ENCODE measurements around the gene FYB1.

The FYB1 gene

GRCh38 chr5:39218482-39219402, 621 bp downstream of the FYB1 start:
- 78% methylated on average over 6 of the region's 8 CpGs for WGBS
- H3K4ac ChIP-seq (ENCODE audit: low read depth in 1 of 2, low read length in 2 of 2), result no peak overlapping the region

GRCh38 chr5:39217365-39218281, 1.7 kb downstream of the FYB1 start:
- 70% methylated on average over 14 of the region's 16 CpGs for WGBS
- H3K27ac ChIP-seq (ENCODE audit: low read length, poor library complexity, severe bottlenecking), result no peak overlapping the region
- no peaks in the 10 kb centered on the region for H3K36me3 ChIP-seq (ENCODE audit: control insufficient read depth in 1 of 2, insufficient read depth in 2 of 2, low read depth in 1 of 2, low read length in 2 of 2)
- no peak overlapping the region for H2BK120ac ChIP-seq (ENCODE audit: low read depth, low read length)
- H3K18ac ChIP-seq (ENCODE audit: low read depth in 1 of 2, low read length in 2 of 2), result no peak overlapping the region
- no peak overlapping the region for H3K4me3 ChIP-seq (ENCODE audit: insufficient read depth in 1 of 2, low read depth in 1 of 2, low read length in 2 of 2)
- no peak overlapping the region for H3K4me2 ChIP-seq (ENCODE audit: low read length, poor library complexity, severe bottlenecking)
- no peak overlapping the region for H2BK5ac ChIP-seq (ENCODE audit: low read depth, low read length, poor library complexity, severe bottlenecking)
- no peaks in the 10 kb centered on the region for H3K79me1 ChIP-seq (replicated peaks; ENCODE audit: low read length, poor library complexity, severe bottlenecking)
- H3K14ac ChIP-seq (ENCODE audit: low read length in 2 of 2), result no peak overlapping the region
- no peak overlapping the region for H2BK12ac ChIP-seq (ENCODE audit: low read length in 2 of 2)
- no peak overlapping the region for H2AFZ ChIP-seq (ENCODE audit: low read depth, low read length)
- H3K27me3 ChIP-seq (ENCODE audit: control insufficient read depth in 1 of 2, insufficient read depth in 1 of 2, low read length in 2 of 2), result no peaks in the 10 kb centered on the region
- H3K9ac ChIP-seq (ENCODE audit: low read length), result no peak overlapping the region
- DNase-seq, result peak; percentile 79
- no peak overlapping the region for H2BK15ac ChIP-seq (ENCODE audit: low read depth, poor library complexity, severe bottlenecking)
- no peak overlapping the region for H3K4ac ChIP-seq (ENCODE audit: low read depth in 1 of 2, low read length in 2 of 2)
- H4K8ac ChIP-seq (ENCODE audit: low read length), result no peak overlapping the region
- no peak overlapping the region for H2AK5ac ChIP-seq (ENCODE audit: low read length, severe bottlenecking)
- no peak overlapping the region for H3K23ac ChIP-seq (ENCODE audit: low read length in 2 of 2)
- H3K4me1 ChIP-seq (ENCODE audit: control insufficient read depth, insufficient read depth, low read depth, low read length), result no peaks in the 10 kb centered on the region
- no peaks in the 10 kb centered on the region for H3K9me3 ChIP-seq (ENCODE audit: control insufficient read depth, low read length)
- H4K91ac ChIP-seq (ENCODE audit: low read length), result no peak overlapping the region

More at GRCh38 chr5:39218482-39219402, 621 bp downstream of the FYB1 start:
- Histone ChIP-seq H2BK5ac (ENCODE audit: low read depth, low read length, poor library complexity, severe bottlenecking) (no peak overlapping the region), H2BK12ac (ENCODE audit: low read length in 2 of 2) (no peak overlapping the region), H3K14ac (ENCODE audit: low read length in 2 of 2) (no peak overlapping the region), H2BK15ac (ENCODE audit: low read depth, poor library complexity, severe bottlenecking) (no peak overlapping the region), H2AFZ (ENCODE audit: low read depth, low read length) (no peak overlapping the region), H3K9ac (ENCODE audit: low read length) (peak overlapping the region; percentile 29), H3K9me3 (ENCODE audit: control insufficient read depth, low read length) (no peaks in the 10 kb centered on the region), H3K4me3 (ENCODE audit: insufficient read depth in 1 of 2, low read depth in 1 of 2, low read length in 2 of 2) (peak overlapping the region in 1 of 2 experiments; percentile 55), H2BK120ac (ENCODE audit: low read depth, low read length) (no peak overlapping the region), H3K23ac (ENCODE audit: low read length in 2 of 2) (no peak overlapping the region), H3K4me2 (ENCODE audit: low read length, poor library complexity, severe bottlenecking) (no peak overlapping the region), H3K27me3 (ENCODE audit: control insufficient read depth in 1 of 2, insufficient read depth in 1 of 2, low read length in 2 of 2) (no peaks in the 10 kb centered on the region), H4K8ac (ENCODE audit: low read length) (no peak overlapping the region), H3K79me1 (replicated peaks; ENCODE audit: low read length, poor library complexity, severe bottlenecking) (no peaks in the 10 kb centered on the region), H3K27ac (ENCODE audit: low read length, poor library complexity, severe bottlenecking) (no peak overlapping the region), H3K18ac (ENCODE audit: low read depth in 1 of 2, low read length in 2 of 2) (no peak overlapping the region), H4K91ac (ENCODE audit: low read length) (no peak overlapping the region), H3K36me3 (ENCODE audit: control insufficient read depth in 1 of 2, insufficient read depth in 2 of 2, low read depth in 1 of 2, low read length in 2 of 2) (no peaks in the 10 kb centered on the region), H3K4me1 (ENCODE audit: control insufficient read depth, insufficient read depth, low read depth, low read length) (no peaks in the 10 kb centered on the region), H2AK5ac (ENCODE audit: low read length, severe bottlenecking) (no peak overlapping the region)
- DNase-seq, result no peak

- H3K79me1 ChIP-seq (replicated peaks; ENCODE audit: low read length, poor library complexity, severe bottlenecking), result no peaks in the 10 kb centered on the region
- no peak overlapping the region for H3K4ac ChIP-seq (ENCODE audit: low read depth in 1 of 2, low read length in 2 of 2)
- no peak for DNase-seq
- H3K18ac ChIP-seq (ENCODE audit: low read depth in 1 of 2, low read length in 2 of 2), result no peak overlapping the region
- H3K36me3 ChIP-seq (ENCODE audit: control insufficient read depth in 1 of 2, insufficient read depth in 2 of 2, low read depth in 1 of 2, low read length in 2 of 2), result no peaks in the 10 kb centered on the region
- H3K4me1 ChIP-seq (ENCODE audit: control insufficient read depth, insufficient read depth, low read depth, low read length), result no peaks in the 10 kb centered on the region
- H3K14ac ChIP-seq (ENCODE audit: low read length in 2 of 2), result no peak overlapping the region
- no peak overlapping the region for H2BK12ac ChIP-seq (ENCODE audit: low read length in 2 of 2)
- no peak overlapping the region for H3K9ac ChIP-seq (ENCODE audit: low read length)
- H2AK5ac ChIP-seq (ENCODE audit: low read length, severe bottlenecking), result no peak overlapping the region
- no peak overlapping the region for H3K23ac ChIP-seq (ENCODE audit: low read length in 2 of 2)
- no peak overlapping the region for H2BK15ac ChIP-seq (ENCODE audit: low read depth, poor library complexity, severe bottlenecking)
- H3K9me3 ChIP-seq (ENCODE audit: control insufficient read depth, low read length), result no peaks in the 10 kb centered on the region
- no peak overlapping the region for H2BK120ac ChIP-seq (ENCODE audit: low read depth, low read length)
- H2AFZ ChIP-seq (ENCODE audit: low read depth, low read length), result no peak overlapping the region
- H4K91ac ChIP-seq (ENCODE audit: low read length), result no peak overlapping the region
- no peak overlapping the region for H4K8ac ChIP-seq (ENCODE audit: low read length)
- no peak overlapping the region for H3K27ac ChIP-seq (ENCODE audit: low read length, poor library complexity, severe bottlenecking)
- no peaks in the 10 kb centered on the region for H3K27me3 ChIP-seq (ENCODE audit: control insufficient read depth in 1 of 2, insufficient read depth in 1 of 2, low read length in 2 of 2)
- H2BK5ac ChIP-seq (ENCODE audit: low read depth, low read length, poor library complexity, severe bottlenecking), result no peak overlapping the region
- no peak overlapping the region for H3K4me2 ChIP-seq (ENCODE audit: low read length, poor library complexity, severe bottlenecking)
- H3K4me3 ChIP-seq (ENCODE audit: insufficient read depth in 1 of 2, low read depth in 1 of 2, low read length in 2 of 2), result no peak overlapping the region
- WGBS, result no CpG with 5 or more reads among the region's 2 CpGs
Observed at GRCh38 chr5:39216631-39217030, 2.7 kb downstream of the FYB1 start.

- no peak overlapping the region for H3K14ac ChIP-seq (ENCODE audit: low read length in 2 of 2)
- no peaks in the 10 kb centered on the region for H3K79me1 ChIP-seq (replicated peaks; ENCODE audit: low read length, poor library complexity, severe bottlenecking)
- H3K4me1 ChIP-seq (ENCODE audit: control insufficient read depth, insufficient read depth, low read depth, low read length), result no peaks in the 10 kb centered on the region
- no peak overlapping the region for H2BK12ac ChIP-seq (ENCODE audit: low read length in 2 of 2)
- no peak for DNase-seq
- no peak overlapping the region for H3K4ac ChIP-seq (ENCODE audit: low read depth in 1 of 2, low read length in 2 of 2)
- H2BK15ac ChIP-seq (ENCODE audit: low read depth, poor library complexity, severe bottlenecking), result no peak overlapping the region
- H3K4me2 ChIP-seq (ENCODE audit: low read length, poor library complexity, severe bottlenecking), result no peak overlapping the region
- H3K18ac ChIP-seq (ENCODE audit: low read depth in 1 of 2, low read length in 2 of 2), result no peak overlapping the region
- WGBS, result 91% methylated on average over 1 of the region's 3 CpGs
- no peak overlapping the region for H3K23ac ChIP-seq (ENCODE audit: low read length in 2 of 2)
- H2BK5ac ChIP-seq (ENCODE audit: low read depth, low read length, poor library complexity, severe bottlenecking), result no peak overlapping the region
- no peak overlapping the region for H2BK120ac ChIP-seq (ENCODE audit: low read depth, low read length)
- H3K9ac ChIP-seq (ENCODE audit: low read length), result no peak overlapping the region
- no peaks in the 10 kb centered on the region for H3K36me3 ChIP-seq (ENCODE audit: control insufficient read depth in 1 of 2, insufficient read depth in 2 of 2, low read depth in 1 of 2, low read length in 2 of 2)
- H2AK5ac ChIP-seq (ENCODE audit: low read length, severe bottlenecking), result no peak overlapping the region
- H2AFZ ChIP-seq (ENCODE audit: low read depth, low read length), result no peak overlapping the region
- no peak overlapping the region for H3K27ac ChIP-seq (ENCODE audit: low read length, poor library complexity, severe bottlenecking)
- no peak overlapping the region for H4K8ac ChIP-seq (ENCODE audit: low read length)
- H3K27me3 ChIP-seq (ENCODE audit: control insufficient read depth in 1 of 2, insufficient read depth in 1 of 2, low read length in 2 of 2), result no peaks in the 10 kb centered on the region
- H3K4me3 ChIP-seq (ENCODE audit: insufficient read depth in 1 of 2, low read depth in 1 of 2, low read length in 2 of 2), result no peak overlapping the region
- H4K91ac ChIP-seq (ENCODE audit: low read length), result no peak overlapping the region
- H3K9me3 ChIP-seq (ENCODE audit: control insufficient read depth, low read length), result no peaks in the 10 kb centered on the region
Observed at GRCh38 chr5:39215857-39216256, 3.5 kb downstream of the FYB1 start.
